Keratinocyte (primary cell): Measurements from ENCODE around the gene DNAH10. TPM values are rescaled to one million over a fixed set of nuclear protein-coding genes. Genes with fewer than 3 reads are reported as not detected.

Experiments used
- DNase-seq: peaks from one replicate; pipeline ENCODE4 v3.0.0-alpha.2; 2011; ENCODE audit warnings: low read depth, missing footprints, low spot score
- FAIRE-seq: peaks from 2 replicates; lab custom pipeline; 2011; peaks lifted over from hg19 to GRCh38; lab: Jason Lieb, UNC
- H2AFZ ChIP-seq: 2 replicates; pipeline ENCODE4 v1.6.0; 2012; ENCODE audit warnings: low read length, control low read depth, inconsistent platforms; ENCODE audit not compliant: control insufficient read depth
- H3K27ac ChIP-seq: 2 replicates; pipeline ENCODE4 v1.5.1; 2011; ENCODE audit warnings: low read length; ENCODE audit not compliant: control insufficient read depth, insufficient read depth
- H3K27me3 ChIP-seq: 3 replicates; pipeline ENCODE4 v1.6.0; 2011; ENCODE audit warnings: low read length; ENCODE audit not compliant: control insufficient read depth, insufficient read depth; ENCODE audit errors: extremely low read depth
- H3K36me3 ChIP-seq, 2 experiments: 2 replicates in 1 of 2; 3 replicates in 1 of 2; pipeline ENCODE4 v1.5.1; 2011; ENCODE audit warnings: low read length in 2 of 2, mild to moderate bottlenecking in 1 of 2; ENCODE audit not compliant: control insufficient read depth in 2 of 2, insufficient read depth in 2 of 2; ENCODE audit errors: extremely low read depth in 1 of 2
- H3K4me1 ChIP-seq: 3 replicates; pipeline ENCODE4 v1.5.1; 2011; ENCODE audit warnings: low read length; ENCODE audit not compliant: control insufficient read depth, insufficient read depth; ENCODE audit errors: extremely low read depth
- H3K4me2 ChIP-seq: 3 replicates; pipeline ENCODE4 v1.6.0; 2011; ENCODE audit warnings: low read depth, low read length; ENCODE audit not compliant: control insufficient read depth, insufficient read depth; ENCODE audit errors: extremely low read depth
- H3K4me3 ChIP-seq, 3 experiments: fragments of 200-600 bp in 1 of 3; sonication (generic) in 1 of 3; 2 replicates in 2 of 3; 3 replicates in 1 of 3; pipeline ENCODE4 v1.5.1; 2011 to 2016; ENCODE audit warnings: low read length in 3 of 3, mild to moderate bottlenecking in 3 of 3, control low read depth in 2 of 3, inconsistent platforms in 1 of 3, low read depth in 1 of 3, mixed read lengths in 1 of 3, mixed run types in 1 of 3, moderate library complexity in 1 of 3; ENCODE audit not compliant: control insufficient read depth in 2 of 3, insufficient read depth in 2 of 3; ENCODE audit errors: extremely low read depth in 1 of 3
- H3K79me2 ChIP-seq: 2 replicates; pipeline ENCODE4 v1.6.0; 2012; ENCODE audit warnings: low read length; ENCODE audit not compliant: control insufficient read depth, insufficient read depth
- H3K9ac ChIP-seq: 3 replicates; pipeline ENCODE4 v1.6.0; 2011; ENCODE audit warnings: low read length; ENCODE audit not compliant: control insufficient read depth, insufficient read depth; ENCODE audit errors: extremely low read depth
- H3K9me1 ChIP-seq: 3 replicates; pipeline ENCODE4 v1.6.0; 2011; ENCODE audit warnings: low read length; ENCODE audit not compliant: control insufficient read depth, insufficient read depth; ENCODE audit errors: extremely low read depth
- H3K9me3 ChIP-seq: 2 replicates; pipeline ENCODE4 v1.5.1; 2012; ENCODE audit warnings: low read depth, low read length; ENCODE audit not compliant: control insufficient read depth
- H4K20me1 ChIP-seq: 3 replicates; pipeline ENCODE4 v1.6.0; 2011; ENCODE audit warnings: low read length; ENCODE audit not compliant: control insufficient read depth, insufficient read depth; ENCODE audit errors: extremely low read depth
- CTCF ChIP-seq, 3 experiments: IDR thresholded peaks in 1 of 3; conservative IDR thresholded peaks in 1 of 3; optimal IDR thresholded peaks in 1 of 3; 2 replicates in 2 of 3; 3 replicates in 1 of 3; pipeline versions ENCODE3 to v1.5.1; 2011; ENCODE audit warnings: low read length in 3 of 3, mild to moderate bottlenecking in 3 of 3, moderate library complexity in 2 of 3, control low read depth in 1 of 3, inconsistent platforms in 1 of 3; ENCODE audit not compliant: insufficient read depth in 2 of 3; ENCODE audit errors: extremely low read depth in 1 of 3
- EZH2 ChIP-seq: IDR thresholded peaks from one replicate; pipeline ENCODE4 v1.6.1; 2012; ENCODE audit warnings: inconsistent platforms, mild to moderate bottlenecking, low read length, moderate library complexity
- dilution Hi-C: fragments of 300-500 bp; cut with MboI; formaldehyde crosslinking; loops from one replicate; pipeline ENCODE4 v1.7.0; 2020; ENCODE audit warnings: low sequenced_read_pairs; ENCODE audit not compliant: extremely low pct_ligation_motif_present
- polyA plus RNA-seq, 5 experiments: library from polyadenylated mRNA; depleted of rRNA in 3 of 5; stranded (reverse) in 3 of 5; stranded (forward) in 1 of 5; unstranded in 1 of 5; fragments of >200 nt; gene quantifications; 1 replicate in 1 of 5; 2 replicates in 3 of 5; 3 replicates in 1 of 5; pipeline versions ENCODE4 v1.2.1 to v1.2.3, GENCODE V29; 2011 to 2012; ENCODE audit warnings: missing spikeins in 2 of 5, low read depth in 1 of 5, low replicate concordance in 1 of 5

Gene DNAH10
- polyA plus RNA-seq, 1 donor (not counting 4 experiments of a cell fraction or from before 2014, with no cell fraction given), result 0.08 TPM

- FAIRE-seq, result no peak
- no peak for DNase-seq
- no peak overlapping the region for H2AFZ ChIP-seq
- no peak overlapping the region for H3K27ac ChIP-seq
- no peaks in the 10 kb centered on the region for H3K9me3 ChIP-seq
- peaks cover 9 to 13% of the 10 kb centered on the region in 2 experiments for H3K36me3 ChIP-seq
- H3K27me3 ChIP-seq, result no peaks in the 10 kb centered on the region
- H3K4me1 ChIP-seq, result no peaks in the 10 kb centered on the region
- no peak overlapping the region for H3K4me3 ChIP-seq
- H3K9me1 ChIP-seq, result no peaks in the 10 kb centered on the region
- H4K20me1 ChIP-seq, result no peaks in the 10 kb centered on the region
- H3K79me2 ChIP-seq, result no peaks in the 10 kb centered on the region
- no peak overlapping the region for H3K9ac ChIP-seq
- dilution Hi-C loops, result no loop called here
- no peak overlapping the region for H3K4me2 ChIP-seq
- no peak for TF ChIP-seq EZH2
- no peak for TF ChIP-seq CTCF (optimal IDR thresholded peaks at IDR 0.05 in 1 of 3, IDR thresholded peaks at IDR 0.05 in 1 of 3, conservative IDR thresholded peaks at IDR 0.05 in 1 of 3; ENCODE audit: extremely low read depth in 1 of 3, insufficient read depth in 2 of 3, low read length in 3 of 3)
These were observed 35.1 kb upstream of the DNAH10 start for GRCh38 chr12:123726962-123727361.

- Histone ChIP-seq H3K27ac (no peak overlapping the region), H3K79me2 (no peaks in the 10 kb centered on the region), H3K4me3 (no peak overlapping the region), H4K20me1 (no peaks in the 10 kb centered on the region), H2AFZ (no peak overlapping the region), H3K9me1 (no peaks in the 10 kb centered on the region), H3K4me1 (no peaks in the 10 kb centered on the region), H3K27me3 (no peaks in the 10 kb centered on the region), H3K36me3 (peaks cover 11 to 16% of the 10 kb centered on the region in 2 experiments), H3K4me2 (no peak overlapping the region), H3K9ac (no peak overlapping the region), H3K9me3 (no peaks in the 10 kb centered on the region)
- no peak for FAIRE-seq
- dilution Hi-C loops, result no loop called here
- DNase-seq, result no peak
- TF ChIP-seq EZH2, result no peak
These were observed 34.2 kb upstream of the DNAH10 start for GRCh38 chr12:123727878-123728277.

- no peak overlapping the region for H3K4me3 ChIP-seq
- H3K4me1 ChIP-seq, result no peaks in the 10 kb centered on the region
- H2AFZ ChIP-seq, result no peak overlapping the region
- FAIRE-seq (no peak), DNase-seq (no peak)
- no peaks in the 10 kb centered on the region for H3K9me3 ChIP-seq
- no peaks in the 10 kb centered on the region for H3K9me1 ChIP-seq
- no peak overlapping the region for H3K4me2 ChIP-seq
- H3K79me2 ChIP-seq, result no peaks in the 10 kb centered on the region
- H3K9ac ChIP-seq, result no peak overlapping the region
- H4K20me1 ChIP-seq, result no peaks in the 10 kb centered on the region
- H3K36me3 ChIP-seq, result peaks cover 14 to 20% of the 10 kb centered on the region in 2 experiments
- H3K27ac ChIP-seq, result no peak overlapping the region
- dilution Hi-C loops, result no loop called here
- no peak for TF ChIP-seq CTCF (optimal IDR thresholded peaks at IDR 0.05 in 1 of 3, IDR thresholded peaks at IDR 0.05 in 1 of 3, conservative IDR thresholded peaks at IDR 0.05 in 1 of 3; ENCODE audit: extremely low read depth in 1 of 3, insufficient read depth in 2 of 3, low read length in 3 of 3)
- TF ChIP-seq EZH2, result no peak
- H3K27me3 ChIP-seq, result no peaks in the 10 kb centered on the region
These were observed 30.5 kb upstream of the DNAH10 start for GRCh38 chr12:123731596-123731995.
